Endothelial cell (in vitro differentiated cells): ENCODE results near the gene ST6GAL1. TPM values are rescaled to one million over a fixed set of nuclear protein-coding genes. Genes with fewer than 3 reads are reported as not detected.

Experiments used
- DNase-seq: peaks from one replicate; pipeline ENCODE4 v3.0.0; 2021; ENCODE audit warnings: low spot score
- H3K27ac Mint-ChIP-seq: one replicate; pipeline ENCODE4 v1.8.0; 2021; ENCODE audit warnings: mixed read lengths, inconsistent platforms; ENCODE audit not compliant: unreplicated experiment
- H3K27me3 Mint-ChIP-seq: one replicate; pipeline ENCODE4 v1.8.0; 2021; ENCODE audit warnings: mild to moderate bottlenecking, moderate library complexity, mixed read lengths, inconsistent platforms; ENCODE audit not compliant: unreplicated experiment
- H3K36me3 Mint-ChIP-seq: one replicate; pipeline ENCODE4 v1.8.0; 2021; ENCODE audit warnings: mild to moderate bottlenecking, low read depth, mixed read lengths, inconsistent platforms; ENCODE audit not compliant: unreplicated experiment
- H3K4me1 Mint-ChIP-seq: one replicate; pipeline ENCODE4 v1.8.0; 2021; ENCODE audit warnings: mild to moderate bottlenecking, mixed read lengths, inconsistent platforms; ENCODE audit not compliant: unreplicated experiment
- H3K4me3 Mint-ChIP-seq: one replicate; pipeline ENCODE4 v1.8.0; 2021; ENCODE audit warnings: mild to moderate bottlenecking, mixed read lengths, inconsistent platforms; ENCODE audit not compliant: unreplicated experiment
- H3K9me3 Mint-ChIP-seq: one replicate; pipeline ENCODE4 v1.8.0; 2021; ENCODE audit warnings: mixed read lengths, inconsistent platforms; ENCODE audit not compliant: unreplicated experiment
- total RNA-seq: library from RNA; stranded (reverse); fragmentation: NEBNext Ultra II Directional; extraction: Animal tissue kit (Norgen Biotek cat#: 25700); gene quantifications from one replicate; pipeline ENCODE4 v1.2.1, GENCODE V29; 2021; ENCODE audit not compliant: unreplicated experiment
- TF ChIP-seq, protein P1 (sequence below): fragments of 200-600 bp; sonication (generic); IDR thresholded peaks from one replicate; pipeline ENCODE4 v1.5.0; 2021; ENCODE audit warnings: antibody characterized with exemption; ENCODE audit not compliant: unreplicated experiment

The ST6GAL1 gene
- total RNA-seq, 1 donor from 2014 or later = 82.4 TPM

DNA sequence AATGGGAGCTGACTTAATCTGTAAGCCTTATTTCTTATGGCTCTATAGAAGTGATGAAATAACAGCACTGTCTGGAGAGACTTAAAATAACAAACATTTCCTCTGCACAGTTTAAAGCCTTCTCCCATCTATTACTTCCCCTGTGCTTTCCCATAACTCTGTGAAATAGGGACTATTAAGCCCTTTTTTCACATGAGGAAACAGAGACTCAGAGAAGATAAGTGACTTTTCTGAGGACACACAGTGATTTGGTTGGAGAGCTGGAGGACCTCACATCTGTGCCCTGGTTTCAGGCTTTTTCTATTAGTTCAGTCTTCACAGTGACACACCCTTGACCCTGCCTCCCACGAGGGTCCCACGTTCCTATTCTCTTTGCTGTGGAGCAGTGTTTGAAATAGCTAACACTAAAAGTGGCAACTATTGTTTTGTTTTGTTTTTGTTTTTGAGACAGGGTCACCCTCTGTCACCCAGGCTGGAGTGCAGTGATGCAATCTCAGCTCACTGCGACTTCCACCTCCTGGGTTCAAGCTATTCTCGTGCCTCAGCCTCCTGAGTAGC, 82.9 kb downstream of the ST6GAL1 start:
- TF ChIP-seq, protein P1, sequence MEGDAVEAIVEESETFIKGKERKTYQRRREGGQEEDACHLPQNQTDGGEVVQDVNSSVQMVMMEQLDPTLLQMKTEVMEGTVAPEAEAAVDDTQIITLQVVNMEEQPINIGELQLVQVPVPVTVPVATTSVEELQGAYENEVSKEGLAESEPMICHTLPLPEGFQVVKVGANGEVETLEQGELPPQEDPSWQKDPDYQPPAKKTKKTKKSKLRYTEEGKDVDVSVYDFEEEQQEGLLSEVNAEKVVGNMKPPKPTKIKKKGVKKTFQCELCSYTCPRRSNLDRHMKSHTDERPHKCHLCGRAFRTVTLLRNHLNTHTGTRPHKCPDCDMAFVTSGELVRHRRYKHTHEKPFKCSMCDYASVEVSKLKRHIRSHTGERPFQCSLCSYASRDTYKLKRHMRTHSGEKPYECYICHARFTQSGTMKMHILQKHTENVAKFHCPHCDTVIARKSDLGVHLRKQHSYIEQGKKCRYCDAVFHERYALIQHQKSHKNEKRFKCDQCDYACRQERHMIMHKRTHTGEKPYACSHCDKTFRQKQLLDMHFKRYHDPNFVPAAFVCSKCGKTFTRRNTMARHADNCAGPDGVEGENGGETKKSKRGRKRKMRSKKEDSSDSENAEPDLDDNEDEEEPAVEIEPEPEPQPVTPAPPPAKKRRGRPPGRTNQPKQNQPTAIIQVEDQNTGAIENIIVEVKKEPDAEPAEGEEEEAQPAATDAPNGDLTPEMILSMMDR = no peak
- no peak overlapping the region for H3K4me3 Mint-ChIP-seq
- H3K9me3 Mint-ChIP-seq = no peaks in the 10 kb centered on the region
- peaks cover 18% of the 10 kb centered on the region for H3K4me1 Mint-ChIP-seq
- no peak for DNase-seq
- H3K27ac Mint-ChIP-seq = no peak overlapping the region
- peaks cover 2% of the 10 kb centered on the region for H3K27me3 Mint-ChIP-seq
- H3K36me3 Mint-ChIP-seq = peaks cover 13% of the 10 kb centered on the region

DNA sequence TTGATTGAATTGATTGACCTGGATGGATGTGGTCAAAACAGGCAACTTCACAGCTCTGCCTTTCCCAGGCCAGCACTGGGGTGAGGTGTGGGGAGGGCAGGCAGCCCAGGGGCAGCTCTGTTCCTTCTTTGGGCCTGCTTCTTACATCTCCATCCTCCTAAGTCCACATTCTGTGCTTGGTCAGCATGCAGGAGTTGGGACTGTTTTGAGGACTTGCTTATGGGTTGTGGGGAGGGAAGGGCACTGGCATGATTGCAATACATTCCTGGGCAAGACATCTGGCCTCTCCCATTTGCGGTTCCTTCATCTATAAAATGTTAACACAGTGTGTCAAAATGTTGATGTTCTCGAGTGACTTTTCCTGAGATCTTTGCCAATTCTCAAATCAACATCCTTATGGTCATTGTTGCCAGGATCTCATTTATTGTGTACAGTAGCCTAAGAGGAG, 84.1 kb downstream of the ST6GAL1 start:
- H3K36me3 Mint-ChIP-seq = peaks cover 13% of the 10 kb centered on the region
- H3K27me3 Mint-ChIP-seq = peaks cover 2% of the 10 kb centered on the region
- no peak for DNase-seq
- H3K9me3 Mint-ChIP-seq = no peaks in the 10 kb centered on the region
- peak overlapping the region; percentile 42 for H3K27ac Mint-ChIP-seq
- no peak overlapping the region for H3K4me3 Mint-ChIP-seq
- TF ChIP-seq, protein P1 = no peak
- H3K4me1 Mint-ChIP-seq = peaks cover 22% of the 10 kb centered on the region

DNA sequence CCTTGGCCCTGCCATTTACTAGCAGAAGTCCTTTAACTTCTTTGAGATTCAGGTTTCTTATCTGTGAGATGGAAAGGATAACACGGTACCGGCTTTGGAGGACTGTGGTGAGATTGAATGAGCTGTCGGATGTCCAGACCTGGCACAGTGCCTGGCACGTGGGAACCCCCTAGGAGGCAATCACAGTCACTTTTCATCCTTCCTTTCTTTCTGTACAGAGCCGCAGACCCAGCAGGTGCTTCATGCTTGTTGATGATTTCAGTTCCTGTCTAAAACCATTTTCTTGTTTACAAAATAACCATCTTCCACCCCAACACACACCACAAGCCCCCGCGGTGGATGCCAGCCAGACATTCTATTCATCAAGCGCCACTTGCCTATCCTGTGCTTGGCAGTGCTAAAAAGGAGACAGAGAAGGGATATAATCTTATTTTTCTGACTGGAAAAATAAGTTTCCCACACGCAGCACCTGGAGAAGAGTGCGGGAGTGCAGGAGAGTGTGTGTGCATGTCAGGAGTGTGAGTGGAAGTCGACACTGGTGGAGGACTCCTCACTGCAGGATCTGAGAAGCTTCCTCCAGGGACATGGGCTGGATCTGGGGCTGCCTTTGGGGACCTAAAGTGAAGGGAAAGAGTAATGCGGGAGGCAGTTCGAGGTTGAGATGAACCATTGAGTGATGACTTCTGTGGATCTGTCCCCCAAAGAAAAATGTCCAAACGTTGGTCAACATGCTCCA, 85.7 kb downstream of the ST6GAL1 start:
- Mint-ChIP-seq H3K4me3 (no peak overlapping the region), H3K9me3 (no peaks in the 10 kb centered on the region), H3K27me3 (peaks cover 2% of the 10 kb centered on the region), H3K36me3 (peaks cover 13% of the 10 kb centered on the region), H3K4me1 (peaks cover 22% of the 10 kb centered on the region), H3K27ac (no peak overlapping the region)
- TF ChIP-seq, protein P1 = no peak
- DNase-seq = no peak

DNA sequence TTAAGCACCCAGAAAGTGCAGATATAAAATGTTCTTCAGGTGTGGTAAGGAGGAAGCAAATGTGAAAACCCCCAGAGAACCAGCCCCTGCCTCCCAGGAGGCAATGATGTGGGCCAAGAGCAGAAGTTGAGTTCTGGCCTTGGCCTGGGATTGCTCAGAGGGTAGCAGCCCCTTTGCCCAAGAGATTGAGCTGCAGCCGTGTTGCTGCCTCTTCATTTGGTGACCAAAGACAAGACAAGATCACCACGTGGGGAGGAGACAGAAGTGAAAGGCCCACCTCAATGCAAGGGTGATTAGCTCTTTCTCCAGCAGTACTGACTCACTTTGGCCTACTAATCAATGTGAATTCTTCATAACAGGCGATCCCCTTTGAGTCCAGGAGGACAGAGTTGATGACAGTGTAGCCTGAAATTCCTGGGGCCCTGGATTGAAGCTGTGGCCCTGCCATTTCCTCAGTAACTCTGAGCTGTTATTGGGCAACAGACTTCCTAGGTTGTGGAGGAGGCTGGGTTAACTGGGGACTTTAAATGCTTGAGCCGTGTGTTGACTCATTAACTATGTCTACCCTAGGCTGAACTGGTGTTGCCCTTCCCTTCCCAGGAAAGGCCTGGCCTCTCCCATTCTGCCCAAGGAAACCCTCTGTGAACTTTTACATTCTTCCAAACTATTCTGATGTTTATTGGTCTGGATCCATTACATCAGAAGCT, 86.5 kb downstream of the ST6GAL1 start:
- Mint-ChIP-seq H3K36me3 (peaks cover 13% of the 10 kb centered on the region), H3K9me3 (no peaks in the 10 kb centered on the region), H3K27ac (no peak overlapping the region), H3K4me3 (no peak overlapping the region), H3K27me3 (peaks cover 2% of the 10 kb centered on the region), H3K4me1 (peaks cover 22% of the 10 kb centered on the region)
- TF ChIP-seq, protein P1 = no peak
- DNase-seq = no peak
